Testis (tissue), 2 donors: Measurements from ENCODE around the gene CRYL1.

Experiments
- POLR2A ChIP-seq: fragments of 450-650 bp; IDR thresholded peaks from one replicate; pipeline ENCODE4 v1.6.1; 2017; ENCODE audit warnings: antibody characterized with exemption, mild to moderate bottlenecking, moderate library complexity
- TF ChIP-seq, protein P1 (sequence below), 3 experiments: fragments of 450-650 bp in 2 of 3; fragments of 200-600 bp in 1 of 3; sonication (generic) in 1 of 3; IDR thresholded peaks; one replicate each; pipeline ENCODE4 v1.5.1; 2016 to 2019; ENCODE audit warnings: antibody characterized with exemption in 3 of 3, mild to moderate bottlenecking in 2 of 3, moderate library complexity in 1 of 3

DNA sequence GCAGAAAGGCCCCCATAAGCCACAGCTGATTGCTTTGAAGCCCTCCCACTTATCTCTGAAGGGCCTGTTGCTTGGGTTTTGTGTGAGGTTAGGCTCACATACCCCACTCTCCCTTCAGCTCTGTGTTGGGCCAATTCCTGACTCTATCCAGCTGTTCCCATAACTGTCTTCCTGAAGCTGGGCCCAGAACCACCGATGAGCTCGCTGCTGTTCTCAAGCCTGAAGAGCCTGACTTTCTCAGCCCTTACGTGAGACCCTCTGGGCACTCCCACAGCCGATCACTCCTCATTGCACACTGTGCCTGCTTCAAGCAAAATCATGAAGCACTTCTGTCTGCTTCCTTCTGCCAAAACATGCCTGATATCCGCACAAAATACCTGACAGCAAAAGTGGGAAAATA, 124.1 kb downstream of the CRYL1 start:
- TF ChIP-seq, protein P1, sequence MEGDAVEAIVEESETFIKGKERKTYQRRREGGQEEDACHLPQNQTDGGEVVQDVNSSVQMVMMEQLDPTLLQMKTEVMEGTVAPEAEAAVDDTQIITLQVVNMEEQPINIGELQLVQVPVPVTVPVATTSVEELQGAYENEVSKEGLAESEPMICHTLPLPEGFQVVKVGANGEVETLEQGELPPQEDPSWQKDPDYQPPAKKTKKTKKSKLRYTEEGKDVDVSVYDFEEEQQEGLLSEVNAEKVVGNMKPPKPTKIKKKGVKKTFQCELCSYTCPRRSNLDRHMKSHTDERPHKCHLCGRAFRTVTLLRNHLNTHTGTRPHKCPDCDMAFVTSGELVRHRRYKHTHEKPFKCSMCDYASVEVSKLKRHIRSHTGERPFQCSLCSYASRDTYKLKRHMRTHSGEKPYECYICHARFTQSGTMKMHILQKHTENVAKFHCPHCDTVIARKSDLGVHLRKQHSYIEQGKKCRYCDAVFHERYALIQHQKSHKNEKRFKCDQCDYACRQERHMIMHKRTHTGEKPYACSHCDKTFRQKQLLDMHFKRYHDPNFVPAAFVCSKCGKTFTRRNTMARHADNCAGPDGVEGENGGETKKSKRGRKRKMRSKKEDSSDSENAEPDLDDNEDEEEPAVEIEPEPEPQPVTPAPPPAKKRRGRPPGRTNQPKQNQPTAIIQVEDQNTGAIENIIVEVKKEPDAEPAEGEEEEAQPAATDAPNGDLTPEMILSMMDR (IDR thresholded peaks at IDR 0.05) = no peak
- TF ChIP-seq POLR2A = no peak
